Neural cell (in vitro differentiated cells): ENCODE measurements around the gene INPP5B. TPM values are rescaled to one million over a fixed set of nuclear protein-coding genes. Genes with fewer than 3 reads are reported as not detected.
A peak's percentile ranks its signal among the peaks of the same experiment; 100 is the strongest.

ENCODE experiments used
- H2AFZ ChIP-seq: fragments of 200-600, 300-800 bp; sonication (generic), shearing (Covaris generic); 2 replicates; pipeline ENCODE4 v1.6.0; 2014; ENCODE audit warnings: low read depth, mild to moderate bottlenecking, antibody characterized with exemption, low read length, moderate library complexity
- H3F3A ChIP-seq: fragments of 200-600 bp; shearing (Covaris generic); 2 replicates; pipeline ENCODE4 v1.6.1; 2016; ENCODE audit warnings: mild to moderate bottlenecking, moderate library complexity, mixed read lengths, antibody characterized with exemption, low read length; ENCODE audit not compliant: insufficient read depth, poor library complexity, severe bottlenecking
- H3K27ac ChIP-seq: fragments of 200-600, 300-800 bp; sonication (generic), shearing (Covaris generic); 2 replicates; pipeline ENCODE4 v1.5.1; 2014; ENCODE audit warnings: mild to moderate bottlenecking, low read length, moderate library complexity
- H3K27me3 ChIP-seq: fragments of 300-800, 200-600 bp; sonication (generic), shearing (Covaris generic); 2 replicates; pipeline ENCODE4 v1.6.0; 2014; ENCODE audit warnings: mild to moderate bottlenecking, low read depth, low read length, moderate library complexity; ENCODE audit not compliant: insufficient read depth
- H3K36me3 ChIP-seq: fragments of 300-800, 200-600 bp; sonication (generic), shearing (Covaris generic); 2 replicates; pipeline ENCODE4 v1.5.1; 2014; ENCODE audit warnings: mild to moderate bottlenecking, antibody characterized with exemption, low read length, moderate library complexity; ENCODE audit not compliant: insufficient read depth
- H3K4me2 ChIP-seq: fragments of 300-800, 200-600 bp; sonication (generic), shearing (Covaris generic); 2 replicates; pipeline ENCODE4 v1.6.0; 2014; ENCODE audit warnings: mild to moderate bottlenecking, low read length
- H3K4me3 ChIP-seq: fragments of 300-800, 200-600 bp; sonication (generic), shearing (Covaris generic); 2 replicates; pipeline ENCODE4 v1.5.1; 2014; ENCODE audit warnings: mild to moderate bottlenecking, low read length, moderate library complexity
- H3K79me2 ChIP-seq: fragments of 200-600 bp; shearing (Covaris generic); replicated peaks from 2 replicates; pipeline ENCODE4 v1.6.0; 2014; ENCODE audit warnings: mild to moderate bottlenecking, low read length, moderate library complexity; ENCODE audit not compliant: insufficient read depth
- H3K9ac ChIP-seq: fragments of 300-800, 200-600 bp; sonication (generic), shearing (Covaris generic); 2 replicates; pipeline ENCODE4 v1.6.1; 2016; ENCODE audit warnings: mild to moderate bottlenecking, low read length, mixed read lengths
- H3K9me2 ChIP-seq: fragments of 200-600 bp; shearing (Covaris generic); 2 replicates; pipeline ENCODE4 v1.6.1; 2016; ENCODE audit warnings: mild to moderate bottlenecking, low read length, mixed read lengths; ENCODE audit not compliant: insufficient read depth
- H3K9me3 ChIP-seq: fragments of 200-600, 300-800 bp; sonication (generic), shearing (Covaris generic); 2 replicates; pipeline ENCODE4 v1.6.1; 2016; ENCODE audit warnings: mild to moderate bottlenecking, mixed run types, low read length, moderate library complexity, mixed read lengths
- H4K20me1 ChIP-seq: fragments of 200-600 bp; shearing (Covaris generic); 2 replicates; pipeline ENCODE4 v1.6.1; 2016; ENCODE audit warnings: mild to moderate bottlenecking, mixed run types; ENCODE audit not compliant: insufficient read depth
- CTCF ChIP-seq: fragments of 450-650 bp; IDR thresholded peaks from 2 replicates; pipeline ENCODE4 v1.5.1; 2014; ENCODE audit warnings: antibody characterized with exemption, mild to moderate bottlenecking, moderate library complexity; ENCODE audit not compliant: poor library complexity, severe bottlenecking
- EP300 ChIP-seq: fragments of 450-650 bp; conservative IDR thresholded peaks from 2 replicates; pipeline ENCODE4 v1.6.1; 2014; ENCODE audit warnings: antibody characterized with exemption, mild to moderate bottlenecking, moderate library complexity; ENCODE audit not compliant: poor library complexity, severe bottlenecking
- EZH2 ChIP-seq: fragments of 200-600, 300-800 bp; shearing (Covaris generic), sonication (generic); IDR thresholded peaks from 2 replicates; pipeline ENCODE4 v1.6.1; 2014; ENCODE audit warnings: antibody characterized with exemption, low read length, borderline replicate concordance, mild to moderate bottlenecking; ENCODE audit not compliant: insufficient read depth, poor library complexity, severe bottlenecking
- MXI1 ChIP-seq: fragments of 450-650 bp; conservative IDR thresholded peaks from 2 replicates; pipeline ENCODE4 v1.6.1; 2014; ENCODE audit warnings: antibody characterized with exemption, mild to moderate bottlenecking; ENCODE audit not compliant: poor library complexity, severe bottlenecking
- POLR2AphosphoS5 ChIP-seq: IDR thresholded peaks from 2 replicates; pipeline ENCODE4 v1.6.1; 2012
- RAD21 ChIP-seq: fragments of 450-650 bp; conservative IDR thresholded peaks from 2 replicates; pipeline ENCODE4 v1.6.1; 2014; ENCODE audit warnings: antibody characterized with exemption, mild to moderate bottlenecking, moderate library complexity
- REST ChIP-seq: IDR thresholded peaks from 2 replicates; pipeline ENCODE4 v1.6.1; 2012; ENCODE audit warnings: borderline replicate concordance
- SMC3 ChIP-seq: fragments of 450-650 bp; conservative IDR thresholded peaks from 2 replicates; pipeline ENCODE4 v1.6.1; 2014; ENCODE audit warnings: antibody characterized with exemption, mild to moderate bottlenecking, moderate library complexity; ENCODE audit not compliant: poor library complexity
- TAF1 ChIP-seq: IDR thresholded peaks from 2 replicates; pipeline ENCODE4 v1.6.1; 2012; ENCODE audit warnings: low read depth
- polyA plus RNA-seq: library from polyadenylated mRNA; depleted of rRNA; stranded (reverse); fragments of >200 nt; gene quantifications from 2 replicates; pipeline ENCODE4 v1.2.3, GENCODE V29; 2014

The INPP5B gene
- polyA plus RNA-seq, 1 donor from 2014 or later, result 13.4 TPM

GRCh38 chr1:37892151-37893047 is 54.5 kb downstream of the INPP5B start:
- no peak overlapping the region for H3K4me2 ChIP-seq
- TF ChIP-seq TAF1, result no peak
- no peak for TF ChIP-seq POLR2AphosphoS5
- TF ChIP-seq RAD21, result no peak
- TF ChIP-seq REST, result no peak
- TF ChIP-seq EP300, result no peak
- TF ChIP-seq MXI1, result no peak
- TF ChIP-seq CTCF, result no peak
- no peak for TF ChIP-seq EZH2
- no peak for TF ChIP-seq SMC3

GRCh38 chr1:37890378-37891014 is 56.4 kb downstream of the INPP5B start:
- H3K36me3 ChIP-seq, result no peaks in the 10 kb centered on the region
- no peak overlapping the region for H3K4me3 ChIP-seq
- H3K79me2 ChIP-seq, result no peaks in the 10 kb centered on the region
- H3K9me2 ChIP-seq, result no peaks in the 10 kb centered on the region
- H4K20me1 ChIP-seq, result no peaks in the 10 kb centered on the region
- no peaks in the 10 kb centered on the region for H3F3A ChIP-seq
- H3K27me3 ChIP-seq, result no peaks in the 10 kb centered on the region
- no peak overlapping the region for H2AFZ ChIP-seq
- no peaks in the 10 kb centered on the region for H3K9me3 ChIP-seq
- H3K4me2 ChIP-seq, result no peak overlapping the region
- no peak overlapping the region for H3K27ac ChIP-seq
- TF ChIP-seq EP300, result no peak
- peak; percentile 56 for TF ChIP-seq CTCF
- TF ChIP-seq RAD21, result peak; percentile 58
- no peak overlapping the region for H3K9ac ChIP-seq

More at GRCh38 chr1:37892151-37893047, 54.5 kb downstream of the INPP5B start:
- no peak overlapping the region for H2AFZ ChIP-seq
- no peak overlapping the region for H3K9ac ChIP-seq
- no peak overlapping the region for H3K27ac ChIP-seq
- H3K79me2 ChIP-seq, result no peaks in the 10 kb centered on the region
- no peaks in the 10 kb centered on the region for H3K27me3 ChIP-seq
- no peaks in the 10 kb centered on the region for H3F3A ChIP-seq
- H3K9me3 ChIP-seq, result no peaks in the 10 kb centered on the region
- H4K20me1 ChIP-seq, result no peaks in the 10 kb centered on the region
- no peak overlapping the region for H3K4me3 ChIP-seq
- H3K36me3 ChIP-seq, result no peaks in the 10 kb centered on the region
- H3K9me2 ChIP-seq, result no peaks in the 10 kb centered on the region
